Measurements from ENCODE around the gene ARSA. TPM values are rescaled to one million over a fixed set of nuclear protein-coding genes. Genes with fewer than 3 reads are reported as not detected.

Gene ARSA
- polyA plus RNA-seq, 3 donors, result 11.9 to 85.2 (median 12.1) TPM

DNA sequence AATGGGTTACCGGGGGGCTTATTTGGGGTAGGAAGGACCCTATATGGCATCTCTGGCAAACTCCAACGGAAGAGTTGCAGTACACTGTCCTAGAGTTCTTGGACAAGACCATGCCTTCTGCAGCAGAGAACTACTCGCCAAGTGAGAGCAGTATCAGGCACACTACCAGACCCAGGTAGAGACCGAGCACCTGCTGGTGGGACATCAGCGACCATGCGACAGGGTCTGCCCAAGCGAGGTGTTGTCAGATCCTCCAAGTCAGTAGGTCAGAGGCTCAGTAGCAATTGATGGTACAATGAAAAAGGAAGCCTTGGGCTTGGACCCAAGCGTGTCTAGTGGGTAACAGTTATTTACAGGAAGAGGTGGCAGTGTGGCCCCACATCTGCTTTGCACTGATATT lies 42.2 kb downstream of the ARSA start:
- Histone ChIP-seq H3K36me3 (replicated peaks in 1 of 2; ENCODE audit: control insufficient read depth in 1 of 2, insufficient read depth in 2 of 2, low read length in 2 of 2) (peaks cover 0 to 5% of the 10 kb centered on the region in 2 donors), H3K9me3 (replicated peaks in 1 of 2; ENCODE audit: control insufficient read depth in 1 of 2, insufficient read depth in 1 of 2, low read length in 2 of 2) (no peaks in the 10 kb centered on the region), H3K4me3 (replicated peaks in 1 of 3; ENCODE audit: low read depth in 2 of 3, low read length in 3 of 3) (no peak overlapping the region), H3K79me2 (ENCODE audit: insufficient read depth, low read length) (peaks cover 21% of the 10 kb centered on the region), H4K20me1 (ENCODE audit: insufficient read depth, low read length) (peaks cover 14% of the 10 kb centered on the region), H3K4me1 (ENCODE audit: control insufficient read depth in 1 of 2, insufficient read depth in 2 of 2, low read length in 2 of 2) (peaks cover 17 to 25% of the 10 kb centered on the region in 2 donors), H3K27ac (ENCODE audit: low read depth in 1 of 2, low read length in 2 of 2) (no peak overlapping the region), H3K27me3 (ENCODE audit: control insufficient read depth in 2 of 2, insufficient read depth in 2 of 2, low read length in 2 of 2) (peaks cover 0 to 3% of the 10 kb centered on the region in 2 donors), H3K4me2 (replicated peaks; ENCODE audit: extremely low read depth, low read length, poor library complexity, severe bottlenecking) (no peak overlapping the region), H2AFZ (ENCODE audit: insufficient read depth, low read depth, low read length, poor library complexity, severe bottlenecking) (no peak overlapping the region), H3K9ac (ENCODE audit: insufficient read depth, low read length, poor library complexity, severe bottlenecking) (no peak overlapping the region)
- 98% methylated on average over 7 of the region's 8 CpGs for WGBS (ENCODE audit: insufficient coverage)
- intact Hi-C loops (cut with micrococcal nuclease), result no loop called here
- no peak overlapping the region for H3K27ac Mint-ChIP-seq
- no peaks in the 10 kb centered on the region for H3K9me3 Mint-ChIP-seq
- no peak overlapping the region for H3K4me3 Mint-ChIP-seq
- H3K36me3 Mint-ChIP-seq, result peaks cover 7 to 11% of the 10 kb centered on the region in 2 donors
- DNase-seq, result no peak
- H3K4me1 Mint-ChIP-seq, result peaks cover 17% of the 10 kb centered on the region
- peaks cover 5 to 15% (median 12%) of the 10 kb centered on the region in 3 donors for H3K27me3 Mint-ChIP-seq (ENCODE audit: low read depth in 3 of 3)
- no peak for TF ChIP-seq CTCF (IDR thresholded peaks at IDR 0.05)

DNA sequence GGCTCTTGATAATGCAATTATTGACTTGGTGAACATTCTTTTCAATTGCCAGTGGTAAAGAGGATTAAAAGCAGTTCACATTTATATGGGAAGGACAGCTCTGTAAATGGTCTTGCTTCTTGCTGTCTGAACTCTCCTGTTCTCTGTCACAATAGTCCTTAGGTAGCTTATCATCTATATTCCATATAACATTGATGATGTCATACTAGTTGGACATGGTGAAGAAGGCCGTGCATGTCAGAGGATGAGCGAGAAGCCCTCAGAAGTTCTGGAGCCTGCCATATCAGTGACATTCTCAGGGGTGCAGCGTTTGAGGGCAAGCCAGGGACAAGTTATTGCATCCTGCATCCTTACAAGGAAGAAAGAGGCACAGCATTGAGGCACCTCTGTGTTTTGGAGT lies 42.7 kb downstream of the ARSA start:
- Histone ChIP-seq H4K20me1 (ENCODE audit: insufficient read depth, low read length) (peaks cover 19% of the 10 kb centered on the region), H3K4me1 (ENCODE audit: control insufficient read depth in 1 of 2, insufficient read depth in 2 of 2, low read length in 2 of 2) (peaks cover 17 to 25% of the 10 kb centered on the region in 2 donors), H3K27me3 (ENCODE audit: control insufficient read depth in 2 of 2, insufficient read depth in 2 of 2, low read length in 2 of 2) (peaks cover 0 to 3% of the 10 kb centered on the region in 2 donors), H3K4me2 (replicated peaks; ENCODE audit: extremely low read depth, low read length, poor library complexity, severe bottlenecking) (no peak overlapping the region), H2AFZ (ENCODE audit: insufficient read depth, low read depth, low read length, poor library complexity, severe bottlenecking) (no peak overlapping the region), H3K9ac (ENCODE audit: insufficient read depth, low read length, poor library complexity, severe bottlenecking) (no peak overlapping the region), H3K4me3 (replicated peaks in 1 of 3; ENCODE audit: low read depth in 2 of 3, low read length in 3 of 3) (no peak overlapping the region), H3K79me2 (ENCODE audit: insufficient read depth, low read length) (peaks cover 21% of the 10 kb centered on the region), H3K9me3 (replicated peaks in 1 of 2; ENCODE audit: control insufficient read depth in 1 of 2, insufficient read depth in 1 of 2, low read length in 2 of 2) (no peaks in the 10 kb centered on the region), H3K36me3 (replicated peaks in 1 of 2; ENCODE audit: control insufficient read depth in 1 of 2, insufficient read depth in 2 of 2, low read length in 2 of 2) (peaks cover 0 to 9% of the 10 kb centered on the region in 2 donors), H3K27ac (ENCODE audit: low read depth in 1 of 2, low read length in 2 of 2) (no peak overlapping the region)
- DNase-seq, result no peak
- H3K4me3 Mint-ChIP-seq, result no peak overlapping the region
- no peak for TF ChIP-seq CTCF (IDR thresholded peaks at IDR 0.05)
- peaks cover 10 to 16% of the 10 kb centered on the region in 2 donors for H3K36me3 Mint-ChIP-seq
- WGBS (ENCODE audit: insufficient coverage), result 96% methylated on average over 3 of the region's 3 CpGs
- H3K27me3 Mint-ChIP-seq (ENCODE audit: low read depth in 3 of 3), result peaks cover 6 to 13% (median 12%) of the 10 kb centered on the region in 3 donors
- intact Hi-C loops (cut with micrococcal nuclease), result no loop called here
- H3K9me3 Mint-ChIP-seq, result no peaks in the 10 kb centered on the region
- peaks cover 17% of the 10 kb centered on the region for H3K4me1 Mint-ChIP-seq
- H3K27ac Mint-ChIP-seq, result no peak overlapping the region

All from CD14-positive monocyte (primary cell).